Caki2 (cell line): ENCODE measurements around the gene NOP16. TPM values are rescaled to one million over a fixed set of nuclear protein-coding genes. Genes with fewer than 3 reads are reported as not detected.
"Not testable (repeated sequence)": the region's sequence is repeated elsewhere in the genome, so short reads cannot be mapped to it uniquely, and the experiment has no call there.

Experiments
- DNase-seq: peaks from one replicate; pipeline ENCODE4 v3.0.0-alpha.2; 2015; ENCODE audit warnings: low read depth
- in situ Hi-C: cut with HindIII; loops from 2 replicates; pipeline ENCODE4 v1.10.0; 2016; ENCODE audit warnings: low sequenced_read_pairs, low pct_unique_long_range_greater_than_20kb, mixed read lengths
- total RNA-seq: library from RNA; depleted of rRNA; stranded (reverse); fragments of >200 nt; shearing (Covaris generic); gene quantifications from 2 replicates; pipeline ENCODE4 v1.2.3, GENCODE V29; 2014; ENCODE audit warnings: low replicate concordance

The NOP16 gene
- total RNA-seq, 1 experiment from 2014 or later: 17.9 TPM

GRCh38 chr5:176412517-176413254 lies 24.3 kb upstream of the NOP16 start:
- DNase-seq: no peak
- in situ Hi-C loops: no loop called here

- in situ Hi-C loops: no loop called here
- DNase-seq: no peak
Observed at GRCh38 chr5:176410486-176411180, 22.2 kb upstream of the NOP16 start.

- DNase-seq: no peak
- in situ Hi-C loops: no loop called here
Observed at GRCh38 chr5:176409765-176410164, 21.4 kb upstream of the NOP16 start.

GRCh38 chr5:176408590-176408989 lies 20.2 kb upstream of the NOP16 start:
- in situ Hi-C loops: no loop called here
- no peak for DNase-seq

- DNase-seq, in situ Hi-C loops: not testable (repeated sequence)
Observed at GRCh38 chr5:176408252-176408573, 19.8 kb upstream of the NOP16 start.

- in situ Hi-C loops: no loop called here
- DNase-seq: no peak
Observed at GRCh38 chr5:176407456-176408251, 19.3 kb upstream of the NOP16 start.

- in situ Hi-C loops: no loop called here
- no peak for DNase-seq
Observed at GRCh38 chr5:176406436-176407052, 18.1 kb upstream of the NOP16 start.

GRCh38 chr5:176405656-176406435 lies 17.4 kb upstream of the NOP16 start:
- DNase-seq: no peak
- in situ Hi-C loops: no loop called here

- in situ Hi-C loops: no loop called here
- DNase-seq: no peak
Observed at GRCh38 chr5:176401281-176402205, 13.1 kb upstream of the NOP16 start.

- in situ Hi-C loops: no loop called here
- DNase-seq: no peak
Observed at GRCh38 chr5:176400382-176401156, 12.2 kb upstream of the NOP16 start.

GRCh38 chr5:176397736-176398420 lies 9.5 kb upstream of the NOP16 start:
- in situ Hi-C loops: no loop called here
- no peak for DNase-seq

GRCh38 chr5:176396330-176396729 lies 7.9 kb upstream of the NOP16 start:
- in situ Hi-C loops: no loop called here
- no peak for DNase-seq

GRCh38 chr5:176394881-176395675 lies 6.7 kb upstream of the NOP16 start:
- no peak for DNase-seq
- in situ Hi-C loops: no loop called here

- in situ Hi-C loops: no loop called here
- no peak for DNase-seq
Observed at GRCh38 chr5:176394096-176394495, 5.7 kb upstream of the NOP16 start.

- in situ Hi-C loops: no loop called here
- no peak for DNase-seq
Observed at GRCh38 chr5:176392526-176392925, 4.1 kb upstream of the NOP16 start.
